HCT116 (cell line): ENCODE measurements around the gene FADS1.

Source experiments
- CTCF ChIP-seq, 3 experiments: fragments of 200-600 bp in 1 of 3; sonication (generic) in 1 of 3; IDR thresholded peaks in 2 of 3; conservative IDR thresholded peaks in 1 of 3; 2 replicates each; pipeline ENCODE4 v1.5.1; 2012 to 2017; ENCODE audit warnings: low read depth in 2 of 3, low read length in 2 of 3, antibody characterized with exemption in 1 of 3, borderline replicate concordance in 1 of 3, control low read depth in 1 of 3, mild to moderate bottlenecking in 1 of 3, mixed read lengths in 1 of 3, mixed run types in 1 of 3, moderate library complexity in 1 of 3; ENCODE audit not compliant: insufficient read depth in 1 of 3
- POLR2A ChIP-seq: IDR thresholded peaks from 2 replicates; pipeline ENCODE4 v1.7.0; 2011; ENCODE audit warnings: borderline replicate concordance; ENCODE audit not compliant: insufficient read depth, insufficient read length; ENCODE audit errors: extremely low read depth
- RAD21 ChIP-seq: IDR thresholded peaks from 2 replicates; pipeline ENCODE4 v1.6.1; 2012; ENCODE audit warnings: low read depth, mild to moderate bottlenecking

GRCh38 chr11:61838501-61838900, 21.7 kb upstream of the FADS1 start:
- no peak for TF ChIP-seq RAD21
- TF ChIP-seq CTCF (IDR thresholded peaks at IDR 0.05 in 2 of 3, conservative IDR thresholded peaks at IDR 0.05 in 1 of 3; ENCODE audit: borderline replicate concordance in 1 of 3, insufficient read depth in 1 of 3, low read depth in 2 of 3, low read length in 2 of 3): no peak
- TF ChIP-seq POLR2A: no peak
